GM12891 (cell line): ENCODE measurements around the gene CACYBP.

ENCODE experiments used
- PAX5 ChIP-seq: IDR thresholded peaks from 2 replicates; pipeline ENCODE4 v1.6.1; 2011; ENCODE audit warnings: low read length, moderate library complexity, mild to moderate bottlenecking; ENCODE audit not compliant: insufficient read depth, severe bottlenecking
- POLR2A ChIP-seq: IDR thresholded peaks from 2 replicates; pipeline ENCODE4 v1.6.1; 2011; ENCODE audit warnings: low read depth, low read length, control low read depth
- POLR2AphosphoS5 ChIP-seq: IDR thresholded peaks from 2 replicates; pipeline ENCODE4 v1.6.1; 2011; ENCODE audit warnings: low read depth, low read length, control low read depth
- POU2F2 ChIP-seq: IDR thresholded peaks from 2 replicates; pipeline ENCODE4 v1.6.1; 2011; ENCODE audit warnings: low read depth, mild to moderate bottlenecking, control low read depth, low read length, moderate library complexity
- SPI1 ChIP-seq: IDR thresholded peaks from 2 replicates; pipeline ENCODE4 v1.6.1; 2011; ENCODE audit warnings: low read depth, low read length, control low read depth
- TAF1 ChIP-seq: IDR thresholded peaks from 2 replicates; pipeline ENCODE4 v1.6.1; 2011; ENCODE audit warnings: low read depth, low read length, control low read depth

- TF ChIP-seq SPI1 (no peak), POLR2A (no peak), POLR2AphosphoS5 (no peak), POU2F2 (no peak), PAX5 (no peak), TAF1 (no peak)
These were observed 31.7 kb upstream of the CACYBP start for GRCh38 chr1:174967845-174968705.
